SK-N-MC (cell line): ENCODE data around the gene ELP2.

Source experiments
- DNase-seq: peaks from one replicate; pipeline ENCODE4 v3.0.0-alpha.2; 2011; ENCODE audit warnings: low read depth, low spot score
- H3K27ac ChIP-seq: fragments of 200-600 bp; sonication (generic); 2 replicates; pipeline ENCODE4 v1.5.1; 2016; ENCODE audit warnings: mixed run types
- H3K36me3 ChIP-seq: fragments of 200-600 bp; sonication (generic); 2 replicates; pipeline ENCODE4 v1.6.1; 2017; ENCODE audit warnings: antibody characterized with exemption, low read length, mixed read lengths; ENCODE audit not compliant: insufficient read depth
- H3K4me3 ChIP-seq: fragments of 200-600 bp; sonication (generic); 2 replicates; pipeline ENCODE4 v1.5.1; 2016
- H3K9ac ChIP-seq: fragments of 200-600 bp; sonication (generic); 2 replicates; pipeline ENCODE4 v1.8.0; 2017; ENCODE audit warnings: mixed run types, mixed read lengths; ENCODE audit not compliant: insufficient read length
- H3K9me3 ChIP-seq: fragments of 200-600 bp; sonication (generic); 2 replicates; pipeline ENCODE4 v1.6.1; 2017; ENCODE audit warnings: low read depth, mild to moderate bottlenecking, antibody characterized with exemption, low read length, moderate library complexity, mixed read lengths
- EZH2 ChIP-seq: fragments of 200-600 bp; sonication (generic); IDR thresholded peaks from one replicate; pipeline ENCODE4 v1.6.1; 2017; ENCODE audit warnings: antibody characterized with exemption
- FOXP2 ChIP-seq: optimal IDR thresholded peaks from 2 replicates; pipeline ENCODE3; 2011; ENCODE audit warnings: mild to moderate bottlenecking, moderate library complexity; ENCODE audit not compliant: insufficient read depth; ENCODE audit errors: extremely low read length, control extremely low read depth
- POLR2AphosphoS5 ChIP-seq: IDR thresholded peaks from 2 replicates; pipeline ENCODE4 v1.6.1; 2012; ENCODE audit warnings: mild to moderate bottlenecking, low read depth, low read length, borderline replicate concordance

The ELP2 gene

GRCh38 chr18:36194600-36195315 lies 65.1 kb downstream of the ELP2 start:
- TF ChIP-seq POLR2AphosphoS5 (no peak), FOXP2 (no peak)
- DNase-seq = no peak
- Histone ChIP-seq H3K4me3 (no peak overlapping the region), H3K9ac (no peak overlapping the region), H3K36me3 (no peaks in the 10 kb centered on the region), H3K9me3 (no peaks in the 10 kb centered on the region), H3K27ac (no peak overlapping the region)

DNA sequence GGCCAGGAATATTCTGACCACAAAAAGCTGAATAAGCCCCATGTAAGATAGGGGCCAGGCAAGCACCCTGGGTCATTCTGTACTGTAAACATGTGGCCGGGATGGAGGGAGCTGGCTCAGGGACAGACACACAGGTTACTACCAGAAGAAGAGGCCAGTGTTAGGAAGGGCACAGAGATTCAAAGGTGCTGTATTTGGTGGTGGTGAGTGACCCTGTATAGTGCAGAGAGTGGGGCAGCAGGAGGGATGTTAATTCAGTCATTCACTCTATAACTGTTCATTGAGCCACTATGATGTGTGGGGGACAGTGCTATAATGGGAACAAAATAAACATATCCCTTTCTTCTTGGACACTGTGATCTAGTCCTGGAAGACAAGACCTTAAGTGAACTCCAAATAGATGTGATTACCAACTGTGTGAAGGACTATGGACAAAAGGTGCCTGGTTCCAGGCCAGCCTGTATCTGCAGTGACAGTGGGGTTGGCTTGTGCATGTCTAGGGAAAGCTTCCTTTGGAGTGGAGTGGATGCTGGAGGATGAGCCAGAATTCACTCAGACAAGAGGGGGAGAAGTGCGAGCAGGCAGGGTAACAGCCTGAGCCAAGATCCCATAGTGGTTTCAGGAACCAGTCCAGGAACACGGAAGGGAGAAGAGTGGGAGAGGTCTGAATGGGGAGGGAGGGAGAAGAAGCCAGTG lies 65.9 kb downstream of the ELP2 start:
- Histone ChIP-seq H3K9me3 (no peaks in the 10 kb centered on the region), H3K4me3 (no peak overlapping the region), H3K9ac (no peak overlapping the region), H3K27ac (no peak overlapping the region), H3K36me3 (no peaks in the 10 kb centered on the region)
- no peak for DNase-seq
- TF ChIP-seq POLR2AphosphoS5 = no peak
- no peak for TF ChIP-seq FOXP2
- TF ChIP-seq EZH2 = no peak

DNA sequence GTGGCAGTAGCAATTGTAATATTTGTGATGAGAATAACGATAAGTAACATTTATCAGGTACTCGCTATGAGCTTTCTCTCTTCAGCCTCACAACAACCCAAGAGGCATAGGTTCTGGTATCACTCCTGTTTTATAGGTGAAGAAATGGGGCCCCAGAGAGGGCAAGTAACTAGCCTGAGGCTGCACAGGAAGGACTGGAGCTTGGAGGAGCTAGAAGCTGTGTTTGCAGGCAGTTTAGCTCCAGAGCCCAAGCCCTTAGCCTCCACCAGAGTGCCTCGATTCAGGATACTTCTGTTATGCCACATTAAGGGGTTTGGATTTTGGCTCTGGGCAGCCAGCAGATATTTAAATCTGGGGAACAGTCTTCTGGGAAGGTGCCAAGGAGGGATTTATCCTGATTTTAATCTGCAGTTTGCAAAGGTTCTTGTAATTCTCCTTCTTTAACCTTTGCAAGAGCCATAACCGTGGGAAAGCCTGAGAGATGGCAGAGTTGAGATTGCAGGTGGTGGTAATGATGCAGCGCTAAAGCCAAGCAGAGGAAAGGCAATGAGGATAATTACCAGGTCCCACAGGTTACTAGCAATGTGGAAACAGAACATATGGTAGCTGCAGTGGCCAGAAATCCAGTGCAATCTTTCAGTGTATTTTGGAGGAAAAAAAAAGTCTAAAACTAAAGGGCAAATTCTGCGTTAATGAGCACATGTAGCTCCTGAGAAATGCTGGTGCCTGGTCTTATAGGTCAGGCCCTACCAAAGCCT lies 66.7 kb downstream of the ELP2 start:
- no peaks in the 10 kb centered on the region for H3K9me3 ChIP-seq
- H3K27ac ChIP-seq = no peak overlapping the region
- DNase-seq = no peak
- TF ChIP-seq FOXP2 (no peak), POLR2AphosphoS5 (no peak), EZH2 (no peak)
- H3K36me3 ChIP-seq = no peaks in the 10 kb centered on the region
- H3K9ac ChIP-seq = no peak overlapping the region
- H3K4me3 ChIP-seq = no peak overlapping the region

- Histone ChIP-seq H3K27ac (no peak overlapping the region), H3K4me3 (no peak overlapping the region), H3K36me3 (no peaks in the 10 kb centered on the region), H3K9me3 (no peaks in the 10 kb centered on the region), H3K9ac (no peak overlapping the region)
- no peak for DNase-seq
- no peak for TF ChIP-seq FOXP2
- TF ChIP-seq EZH2 = no peak
- no peak for TF ChIP-seq POLR2AphosphoS5
Measured at GRCh38 chr18:36197511-36198166, 67.9 kb downstream of the ELP2 start.

GRCh38 chr18:36199691-36200295 lies 70.1 kb downstream of the ELP2 start:
- no peak overlapping the region for H3K27ac ChIP-seq
- H3K4me3 ChIP-seq = no peak overlapping the region
- no peaks in the 10 kb centered on the region for H3K36me3 ChIP-seq
- H3K9me3 ChIP-seq = no peaks in the 10 kb centered on the region
- no peak for DNase-seq
- TF ChIP-seq POLR2AphosphoS5 (no peak), EZH2 (no peak)
- H3K9ac ChIP-seq = no peak overlapping the region

DNA sequence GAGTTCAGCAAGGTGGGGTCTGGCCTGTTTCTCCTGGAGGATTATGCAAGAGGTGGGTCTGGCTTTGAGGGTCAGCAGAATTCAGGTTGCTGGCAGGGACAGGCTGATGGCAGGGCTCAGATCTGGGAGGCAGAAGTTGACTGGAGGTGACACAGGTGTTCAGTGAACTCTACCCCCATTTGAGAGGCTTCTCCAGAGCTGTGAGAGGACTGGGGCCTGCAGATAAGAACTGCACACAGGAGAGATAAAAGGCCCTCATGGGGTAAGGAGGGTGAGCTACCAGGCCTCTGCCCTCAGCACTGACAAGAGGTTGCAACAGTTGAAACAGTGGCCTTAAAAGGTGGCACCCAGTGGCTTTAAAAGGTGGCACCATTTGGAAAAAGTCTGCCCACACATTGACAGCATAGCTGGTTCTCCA lies 70.7 kb downstream of the ELP2 start:
- no peak for DNase-seq
- Histone ChIP-seq H3K4me3 (no peak overlapping the region), H3K27ac (no peak overlapping the region), H3K36me3 (no peaks in the 10 kb centered on the region), H3K9ac (no peak overlapping the region), H3K9me3 (no peaks in the 10 kb centered on the region)
- TF ChIP-seq EZH2 (no peak), POLR2AphosphoS5 (no peak), FOXP2 (no peak)

DNA sequence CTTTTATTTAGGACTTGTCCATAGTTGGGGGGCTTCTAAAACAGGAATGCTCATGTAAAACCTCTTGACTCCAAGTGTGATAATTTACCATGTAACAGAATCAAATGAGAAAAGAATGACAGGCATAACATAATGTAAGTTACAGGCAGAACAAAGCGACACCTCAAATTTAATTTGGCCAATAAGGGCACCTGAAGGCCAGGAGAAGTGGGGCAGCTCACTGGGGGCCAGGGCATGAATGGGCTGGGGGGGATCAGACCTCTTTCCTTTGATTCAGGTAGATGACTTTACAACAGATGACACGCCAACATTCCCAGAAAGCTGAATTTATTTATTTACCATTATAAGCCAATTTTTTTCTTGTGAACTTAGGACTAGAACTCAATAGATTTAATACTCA lies 72.1 kb downstream of the ELP2 start:
- TF ChIP-seq POLR2AphosphoS5 (no peak), EZH2 (no peak), FOXP2 (no peak)
- H3K36me3 ChIP-seq = no peaks in the 10 kb centered on the region
- no peak for DNase-seq
- H3K9me3 ChIP-seq = no peaks in the 10 kb centered on the region
- no peak overlapping the region for H3K9ac ChIP-seq
- no peak overlapping the region for H3K4me3 ChIP-seq
- no peak overlapping the region for H3K27ac ChIP-seq
